HFF-Myc (cell line): ENCODE measurements around the gene USP28.

ENCODE experiments used
- DNase-seq: peaks from one replicate; pipeline ENCODE4 v3.0.0-alpha.2; 2011; ENCODE audit warnings: low read depth; ENCODE audit errors: extremely low read depth
- H3K4me3 ChIP-seq: replicated peaks from 2 replicates; pipeline ENCODE4 v1.5.1; 2011; ENCODE audit warnings: low read depth, mild to moderate bottlenecking, control low read depth, low read length
- TF ChIP-seq, protein P1 (sequence below): IDR thresholded peaks from 2 replicates; pipeline ENCODE4 v1.5.1; 2012; ENCODE audit warnings: mild to moderate bottlenecking, low read depth, low read length, control low read depth; ENCODE audit errors: missing control alignments

Gene USP28

DNA sequence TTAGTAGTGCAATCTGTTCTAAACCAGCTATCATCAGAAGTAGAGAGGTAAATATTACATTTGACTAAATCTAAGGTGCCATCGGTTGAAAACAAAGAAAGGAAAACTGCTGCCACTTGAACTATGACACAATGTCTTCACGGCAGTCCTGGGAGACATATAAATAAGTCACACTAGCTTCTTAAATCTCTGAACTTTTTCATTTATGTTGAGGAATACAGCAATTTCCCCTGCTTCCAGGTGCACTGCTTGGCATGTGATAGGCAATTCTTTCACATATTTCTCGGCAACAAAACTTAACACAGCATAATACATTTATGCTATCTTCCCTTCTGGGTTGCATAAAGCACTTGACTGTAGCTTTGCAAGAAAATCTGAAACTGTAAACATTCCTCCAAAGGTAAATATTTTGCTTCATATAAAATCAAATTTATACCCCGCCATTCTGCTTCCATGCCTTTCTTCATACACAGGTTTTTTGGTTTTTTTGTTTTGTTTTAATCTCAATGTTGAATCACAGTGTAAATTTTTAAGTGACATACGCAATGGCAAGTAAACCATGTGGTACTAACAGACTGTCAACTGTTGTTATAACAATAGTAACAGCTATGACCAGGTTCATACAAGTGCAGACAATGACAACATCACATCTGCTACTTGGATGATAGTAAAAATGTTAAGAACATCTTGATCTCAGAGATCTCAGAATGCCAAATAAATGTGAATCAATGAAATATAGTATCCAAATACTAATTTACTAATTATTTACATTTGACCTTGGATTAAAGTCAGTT lies 18.2 kb downstream of the USP28 start:
- TF ChIP-seq, protein P1, sequence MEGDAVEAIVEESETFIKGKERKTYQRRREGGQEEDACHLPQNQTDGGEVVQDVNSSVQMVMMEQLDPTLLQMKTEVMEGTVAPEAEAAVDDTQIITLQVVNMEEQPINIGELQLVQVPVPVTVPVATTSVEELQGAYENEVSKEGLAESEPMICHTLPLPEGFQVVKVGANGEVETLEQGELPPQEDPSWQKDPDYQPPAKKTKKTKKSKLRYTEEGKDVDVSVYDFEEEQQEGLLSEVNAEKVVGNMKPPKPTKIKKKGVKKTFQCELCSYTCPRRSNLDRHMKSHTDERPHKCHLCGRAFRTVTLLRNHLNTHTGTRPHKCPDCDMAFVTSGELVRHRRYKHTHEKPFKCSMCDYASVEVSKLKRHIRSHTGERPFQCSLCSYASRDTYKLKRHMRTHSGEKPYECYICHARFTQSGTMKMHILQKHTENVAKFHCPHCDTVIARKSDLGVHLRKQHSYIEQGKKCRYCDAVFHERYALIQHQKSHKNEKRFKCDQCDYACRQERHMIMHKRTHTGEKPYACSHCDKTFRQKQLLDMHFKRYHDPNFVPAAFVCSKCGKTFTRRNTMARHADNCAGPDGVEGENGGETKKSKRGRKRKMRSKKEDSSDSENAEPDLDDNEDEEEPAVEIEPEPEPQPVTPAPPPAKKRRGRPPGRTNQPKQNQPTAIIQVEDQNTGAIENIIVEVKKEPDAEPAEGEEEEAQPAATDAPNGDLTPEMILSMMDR, result no peak
- no peak overlapping the region for H3K4me3 ChIP-seq
- no peak for DNase-seq

DNA sequence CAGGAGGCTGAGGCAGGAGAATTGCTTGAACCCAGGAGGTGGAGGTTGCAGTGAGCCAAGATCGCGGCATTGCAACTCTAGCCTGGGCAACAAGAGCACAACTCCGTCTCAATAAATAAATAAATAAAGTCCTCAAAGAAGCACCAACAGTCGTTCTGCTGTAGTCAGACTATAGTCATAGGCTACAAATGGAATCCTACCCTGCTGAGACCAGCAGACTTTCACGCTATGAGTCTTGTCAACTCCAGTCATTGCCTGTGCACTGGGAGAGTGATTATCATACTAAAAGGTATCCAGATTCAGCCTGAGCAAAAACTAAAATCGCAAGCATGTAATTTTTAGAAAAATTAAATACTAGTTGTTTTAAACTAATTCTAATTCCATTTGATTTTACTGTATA lies 19.6 kb downstream of the USP28 start:
- TF ChIP-seq, protein P1, result no peak
- H3K4me3 ChIP-seq, result no peak overlapping the region
- DNase-seq, result no peak

DNA sequence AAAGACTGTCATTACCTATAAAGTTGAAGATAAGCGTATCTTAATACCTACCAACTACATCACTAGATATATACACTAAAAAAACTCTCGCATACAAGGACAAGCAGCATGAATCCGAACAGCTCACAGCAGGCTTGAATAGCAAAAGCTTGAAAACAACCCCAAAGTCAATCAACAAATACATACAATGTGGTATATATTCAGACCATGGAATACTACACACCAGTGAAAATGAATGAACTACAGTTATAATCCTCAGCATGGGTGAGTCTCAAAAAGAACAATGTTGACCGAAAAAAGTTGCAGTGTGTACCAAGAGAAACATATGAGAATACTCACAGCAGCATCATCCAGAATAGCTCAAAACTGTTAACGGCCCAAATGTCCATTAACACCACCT lies 25.2 kb downstream of the USP28 start:
- no peak for DNase-seq
- H3K4me3 ChIP-seq, result no peak overlapping the region
- TF ChIP-seq, protein P1, result no peak

DNA sequence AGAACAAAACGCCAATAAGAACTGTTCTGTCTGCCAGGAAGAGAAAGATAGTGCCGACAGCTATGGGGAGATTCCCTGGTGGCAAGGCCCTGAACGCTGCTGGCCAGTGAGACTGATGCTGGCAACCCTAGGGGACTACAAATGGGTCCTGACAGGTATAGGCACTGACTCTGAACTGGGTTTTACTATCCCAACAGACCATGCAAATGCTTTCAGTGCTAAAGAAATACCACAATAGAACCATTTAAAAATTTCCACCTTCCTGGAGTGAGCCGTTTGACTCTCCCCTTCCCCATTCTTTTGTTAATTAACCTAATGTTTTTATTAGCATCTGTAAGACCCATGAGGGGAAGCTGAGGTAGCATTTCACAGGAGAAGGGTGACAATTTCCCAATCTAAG lies 25.7 kb downstream of the USP28 start:
- H3K4me3 ChIP-seq, result no peak overlapping the region
- DNase-seq, result no peak
- TF ChIP-seq, protein P1, result no peak

DNA sequence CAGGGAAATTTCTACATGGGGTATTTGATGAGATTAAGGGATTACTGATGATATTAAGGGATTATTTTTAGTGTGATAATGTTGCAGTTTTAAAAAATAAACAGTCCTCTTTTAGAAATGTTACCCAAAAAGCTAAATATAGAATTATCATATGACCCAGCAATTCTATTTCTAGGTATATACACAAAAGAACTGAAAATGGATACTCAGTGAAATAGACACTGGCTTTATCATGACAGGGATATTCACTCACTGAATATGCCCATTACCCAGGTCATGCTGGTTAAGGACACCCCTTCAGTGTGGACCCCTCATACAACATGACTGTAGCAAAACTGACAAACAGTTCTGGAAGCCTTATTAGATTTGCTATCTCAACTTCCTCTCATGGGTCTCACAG lies 27.8 kb downstream of the USP28 start:
- TF ChIP-seq, protein P1, result no peak
- no peak overlapping the region for H3K4me3 ChIP-seq
- no peak for DNase-seq

DNA sequence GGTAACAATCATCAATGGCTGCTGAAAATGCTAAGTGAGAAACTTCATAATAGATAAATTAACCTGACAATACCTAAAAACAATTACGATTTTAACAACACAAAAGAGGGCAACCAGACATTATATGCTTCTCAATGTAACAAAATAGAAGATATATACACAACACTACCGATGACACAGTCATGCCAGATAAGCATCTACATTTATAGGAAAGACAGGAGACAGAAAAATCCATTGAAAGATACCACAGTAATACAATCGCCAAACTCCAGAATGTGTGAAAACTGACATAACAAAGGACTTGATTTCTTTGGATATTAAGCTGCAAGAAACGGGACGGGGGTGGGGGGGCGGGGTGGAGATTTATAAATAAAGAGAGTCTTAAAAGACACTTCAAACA lies 28.3 kb downstream of the USP28 start:
- TF ChIP-seq, protein P1, result no peak
- no peak overlapping the region for H3K4me3 ChIP-seq
- DNase-seq, result no peak

DNA sequence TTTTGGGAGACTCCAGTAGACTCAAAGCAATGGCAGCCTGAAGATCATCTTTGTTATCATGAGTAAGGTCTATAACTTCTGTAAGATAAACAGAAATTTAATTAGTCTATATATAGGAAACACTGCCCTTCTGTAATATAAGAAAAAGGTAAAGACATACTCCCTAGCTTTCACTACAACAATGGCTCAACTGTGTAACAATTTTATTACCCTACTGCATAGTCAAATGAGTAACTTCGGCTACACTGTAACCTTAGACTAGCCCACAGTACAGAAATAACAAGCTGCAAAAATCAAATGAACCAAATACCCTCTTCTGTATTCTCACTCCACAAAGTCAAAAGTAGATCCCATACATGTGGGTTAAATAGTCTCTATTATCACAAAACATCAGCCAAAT lies 33.7 kb downstream of the USP28 start:
- TF ChIP-seq, protein P1, result no peak
- DNase-seq, result no peak
- H3K4me3 ChIP-seq, result no peak overlapping the region
